GM18498 (cell line): ENCODE data around the gene STYXL1.
"Not testable (repeated sequence)": the region's sequence is repeated elsewhere in the genome, so short reads cannot be mapped to it uniquely, and the experiment has no call there.

Source experiments
- ATAC-seq: cut with Tn5 transposase; IDR thresholded peaks from one replicate; pipeline ENCODE4 v1.9.1; 2021; ENCODE audit warnings: mild to moderate bottlenecking, moderate library complexity; ENCODE audit not compliant: unreplicated experiment

STYXL1 gene

GRCh38 chr7:76066716-76067503, 19.1 kb upstream of the STYXL1 start:
- ATAC-seq: no peak

GRCh38 chr7:76065016-76065612, 17.3 kb upstream of the STYXL1 start:
- no peak for ATAC-seq

- ATAC-seq: no peak
These were observed 16.6 kb upstream of the STYXL1 start for GRCh38 chr7:76064208-76064970.

- no peak for ATAC-seq
These were observed 15.7 kb upstream of the STYXL1 start for GRCh38 chr7:76063525-76063924.

- no peak for ATAC-seq
These were observed 15.3 kb upstream of the STYXL1 start for GRCh38 chr7:76063114-76063513.

- ATAC-seq: no peak
These were observed 14.5 kb upstream of the STYXL1 start for GRCh38 chr7:76062254-76062653.

GRCh38 chr7:76060842-76061241, 13.0 kb upstream of the STYXL1 start:
- ATAC-seq: no peak

- not testable (repeated sequence) for ATAC-seq
These were observed 10.9 kb upstream of the STYXL1 start for GRCh38 chr7:76058745-76059144.

GRCh38 chr7:76057813-76058145, 10.0 kb upstream of the STYXL1 start:
- no peak for ATAC-seq

- no peak for ATAC-seq
These were observed 9.5 kb upstream of the STYXL1 start for GRCh38 chr7:76057103-76057812.

GRCh38 chr7:76056241-76056640, 8.4 kb upstream of the STYXL1 start:
- ATAC-seq: no peak

- ATAC-seq: no peak
These were observed 6.6 kb upstream of the STYXL1 start for GRCh38 chr7:76054123-76055120.

GRCh38 chr7:76053461-76053860, 5.7 kb upstream of the STYXL1 start:
- no peak for ATAC-seq

GRCh38 chr7:76052681-76053080, 4.9 kb upstream of the STYXL1 start:
- ATAC-seq: not testable (repeated sequence)

GRCh38 chr7:76051840-76052239, 4.0 kb upstream of the STYXL1 start:
- ATAC-seq: no peak

GRCh38 chr7:76050545-76050944, 2.7 kb upstream of the STYXL1 start:
- no peak for ATAC-seq

GRCh38 chr7:76049295-76049694, 1.5 kb upstream of the STYXL1 start:
- ATAC-seq: no peak

- no peak for ATAC-seq
These were observed 828 bp upstream of the STYXL1 start for GRCh38 chr7:76048668-76048988.

- ATAC-seq: no peak
These were observed 442 bp downstream of the STYXL1 start for GRCh38 chr7:76047305-76047810.

- ATAC-seq: no peak
These were observed 3.4 kb downstream of the STYXL1 start for GRCh38 chr7:76044375-76044865.
